Stimulated activated CD4-positive, alpha-beta T cell treated with anti-CD3 and anti-CD28 coated beads, Interleukin-4, amount 100 ng/mL, for 1 hour (primary cell): ENCODE data around the gene GATA2.
A peak's percentile ranks its signal among the peaks of the same experiment; 100 is the strongest.

Source experiments
- DNase-seq: peaks from one replicate; pipeline ENCODE4 v3.0.0-alpha.2; 2020

The GATA2 gene

GRCh38 chr3:128501431-128501830 lies 8.4 kb upstream of the GATA2 start:
- no peak for DNase-seq

- no peak for DNase-seq
These were observed 7.6 kb upstream of the GATA2 start for GRCh38 chr3:128500556-128500955.

DNA sequence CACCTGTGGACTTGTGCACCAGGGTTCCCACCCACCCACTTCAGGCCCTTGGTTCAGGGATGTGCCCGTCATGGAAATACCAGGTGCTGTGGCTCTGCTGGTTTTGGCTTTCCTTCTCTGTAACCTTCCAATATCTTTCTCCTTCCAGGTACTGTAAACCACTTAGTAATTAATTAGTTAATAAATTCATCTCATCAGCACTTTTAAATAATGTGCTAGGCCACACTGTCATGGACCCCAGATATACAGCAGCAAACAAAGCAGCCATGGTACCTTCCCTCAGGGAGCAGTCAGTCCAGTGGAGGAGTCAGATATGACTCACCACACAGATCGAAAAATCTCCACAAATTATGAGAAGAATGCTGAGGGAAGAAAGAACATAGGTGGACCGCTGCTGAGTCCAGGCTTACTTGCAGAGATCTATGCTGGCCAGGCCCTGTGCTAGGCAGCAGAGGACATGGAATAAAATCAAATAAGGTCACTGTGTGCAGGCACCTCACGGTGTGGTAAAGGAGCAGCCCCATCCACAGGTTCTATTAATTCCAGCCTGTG lies 6.8 kb upstream of the GATA2 start:
- no peak for DNase-seq

- no peak for DNase-seq
These were observed 6.0 kb upstream of the GATA2 start for GRCh38 chr3:128498901-128499530.

- DNase-seq: no peak
These were observed 5.2 kb upstream of the GATA2 start for GRCh38 chr3:128498127-128498626.

DNA sequence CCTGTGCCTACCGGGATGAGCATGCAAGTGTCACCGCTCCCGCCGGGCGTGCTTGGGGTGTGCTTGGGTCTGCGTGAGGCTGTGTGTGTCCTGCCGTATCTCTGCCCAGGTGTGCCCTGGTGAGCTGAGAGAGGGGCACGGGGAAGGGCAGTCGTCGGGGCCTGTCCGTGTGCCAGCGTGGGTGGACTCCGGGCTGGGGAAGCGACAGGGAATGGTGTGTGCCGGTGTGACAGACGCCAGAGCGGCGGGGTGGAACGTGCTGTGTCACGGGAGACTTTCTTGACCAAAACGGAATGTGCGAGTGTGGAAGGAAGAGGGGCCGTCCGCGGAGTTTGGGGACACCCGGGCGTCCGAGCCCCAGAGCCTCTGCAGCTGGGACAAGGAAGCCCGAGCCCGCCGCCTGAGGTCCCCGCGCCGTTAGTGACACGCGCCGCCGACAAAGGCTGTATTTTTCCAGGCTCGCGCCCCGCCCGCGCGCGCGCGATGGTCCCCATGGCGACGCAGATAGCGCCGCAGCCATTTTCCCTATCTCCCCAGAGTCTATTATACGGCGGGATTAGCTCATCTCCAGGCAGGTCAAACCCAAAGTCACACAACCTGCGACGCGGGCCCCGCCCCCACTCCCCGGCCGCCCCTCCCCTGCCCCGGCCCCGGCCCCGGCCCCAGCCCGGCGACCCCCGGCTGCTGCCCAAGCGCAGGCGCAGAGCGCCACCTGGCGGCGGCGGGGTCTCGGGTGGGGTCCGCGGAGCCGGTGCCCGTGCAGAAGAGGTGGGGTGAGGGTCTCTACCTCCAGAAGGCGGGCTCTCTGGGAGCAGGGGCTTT lies 4.5 kb upstream of the GATA2 start:
- DNase-seq: peak; percentile 73

- no peak for DNase-seq
These were observed 3.8 kb upstream of the GATA2 start for GRCh38 chr3:128496602-128497304.

DNA sequence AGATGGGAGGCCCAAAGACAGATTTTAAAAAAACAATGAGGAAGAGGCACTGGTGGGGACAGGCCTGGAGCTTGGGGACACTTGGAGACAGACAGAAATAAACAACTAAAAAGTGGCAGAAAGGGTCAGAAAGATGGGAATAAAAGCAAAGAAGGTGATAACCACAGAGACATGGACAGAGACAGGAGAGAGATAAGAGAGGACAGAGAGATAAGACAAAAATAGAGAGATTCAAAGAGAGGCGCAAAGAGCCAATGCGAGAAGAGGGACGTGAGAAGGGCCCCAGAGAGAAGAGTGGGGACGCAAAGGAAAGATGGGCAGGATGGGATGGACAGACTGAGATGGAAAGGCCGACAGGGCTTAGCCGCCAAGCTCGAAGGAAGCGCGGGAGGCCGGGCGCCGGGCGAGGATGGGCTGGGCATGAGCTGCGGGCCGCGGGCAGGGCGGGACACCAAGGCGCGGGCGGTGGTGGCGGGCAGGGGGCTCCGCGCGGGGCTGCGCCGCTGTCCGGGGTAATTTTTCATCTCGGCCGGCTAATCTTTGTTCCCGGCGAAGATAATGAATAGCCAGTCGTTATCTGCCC lies 3.1 kb upstream of the GATA2 start:
- no peak for DNase-seq

- no peak for DNase-seq
These were observed 2.5 kb upstream of the GATA2 start for GRCh38 chr3:128495435-128495970.

GRCh38 chr3:128494367-128494650 lies 1.3 kb upstream of the GATA2 start:
- DNase-seq: no peak

- DNase-seq: no peak
These were observed 767 bp upstream of the GATA2 start for GRCh38 chr3:128493570-128494366.

DNA sequence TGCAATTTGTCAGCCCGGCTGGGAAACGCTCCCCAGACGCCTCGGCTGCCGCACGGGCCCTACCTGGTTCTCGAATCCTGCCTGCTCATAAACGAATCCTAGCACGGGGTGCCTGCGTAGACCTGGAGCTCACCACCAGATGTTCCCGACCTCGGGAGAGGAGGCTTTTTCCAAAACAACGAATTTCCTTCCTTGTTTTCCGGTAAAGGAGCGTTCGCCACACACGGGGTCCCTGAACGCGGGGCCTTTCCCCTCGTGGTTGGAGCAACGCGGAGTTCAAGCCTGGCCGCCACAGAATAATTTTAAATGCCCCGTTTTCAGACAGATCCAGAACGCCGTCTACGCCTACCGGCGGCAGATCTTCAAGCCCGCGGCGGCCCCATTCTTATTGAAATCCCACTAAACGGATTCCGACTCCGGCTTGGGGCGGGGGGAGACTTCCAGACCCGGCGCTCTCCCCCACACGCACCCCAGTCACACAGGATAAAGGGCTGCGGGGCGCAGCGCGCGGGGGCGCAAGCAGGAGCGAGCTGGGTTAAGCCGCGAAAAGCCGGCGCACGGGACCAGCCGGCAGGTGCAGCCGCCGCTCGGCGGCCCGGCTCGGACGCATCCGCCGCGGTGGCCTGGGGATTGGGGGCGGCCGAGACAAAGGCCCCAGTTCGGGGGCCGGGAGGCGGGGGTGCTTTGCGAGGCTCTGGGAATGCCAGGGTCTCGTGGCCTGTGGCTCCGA lies 895 bp downstream of the GATA2 start:
- peak; percentile 32 for DNase-seq

GRCh38 chr3:128491691-128491940 lies 1.4 kb downstream of the GATA2 start:
- DNase-seq: no peak

DNA sequence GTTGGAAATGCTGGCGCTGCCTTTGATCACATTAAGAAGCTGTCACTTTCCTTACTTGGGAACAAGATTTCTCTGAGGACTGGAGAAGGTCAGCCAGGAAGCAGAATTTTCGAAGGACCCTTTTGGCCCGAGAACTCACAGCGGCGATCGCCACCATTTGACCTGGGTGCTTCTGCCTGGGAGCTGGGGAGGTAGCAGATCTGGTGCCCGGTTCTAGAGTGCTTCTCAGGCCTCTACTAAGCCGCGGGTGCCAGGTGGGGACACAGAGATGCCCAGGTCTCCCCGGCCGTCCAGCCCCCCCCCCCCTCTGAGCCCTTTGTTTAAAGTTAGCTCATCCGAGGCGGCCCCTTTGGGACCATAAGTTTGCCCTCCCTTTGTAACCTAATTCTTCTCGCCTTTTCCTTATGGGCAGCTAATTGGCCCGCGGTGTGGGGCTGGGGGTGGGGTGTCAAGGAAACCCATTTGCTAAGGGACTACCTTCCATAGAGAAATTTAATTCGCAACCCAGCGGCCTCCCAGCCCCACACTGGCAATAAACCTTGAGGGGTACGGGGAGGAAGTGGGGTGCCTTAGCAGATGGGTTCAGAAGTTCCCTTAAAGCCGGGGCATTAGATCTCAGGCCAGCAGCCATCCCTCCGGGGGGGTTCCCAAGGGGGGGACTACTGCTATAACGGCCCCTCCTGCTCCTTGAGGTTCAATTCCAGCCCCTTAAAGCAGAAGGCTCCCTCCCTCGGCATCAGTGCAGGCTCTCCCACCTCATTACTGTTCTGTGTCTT lies 1.9 kb downstream of the GATA2 start:
- no peak for DNase-seq

DNA sequence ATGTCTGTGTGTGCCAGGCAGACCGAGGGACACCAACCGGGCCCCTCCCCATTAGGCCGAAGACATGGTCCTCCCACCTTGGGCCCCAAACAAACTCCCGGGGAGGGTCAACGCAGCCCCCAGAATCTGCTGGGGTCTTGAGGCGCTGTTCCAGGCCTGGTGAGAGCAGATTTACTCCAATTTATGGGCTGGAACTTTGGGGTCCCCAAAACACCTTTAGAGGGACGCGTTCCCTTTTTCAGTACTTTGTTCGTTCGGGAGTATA lies 2.4 kb downstream of the GATA2 start:
- no peak for DNase-seq

DNA sequence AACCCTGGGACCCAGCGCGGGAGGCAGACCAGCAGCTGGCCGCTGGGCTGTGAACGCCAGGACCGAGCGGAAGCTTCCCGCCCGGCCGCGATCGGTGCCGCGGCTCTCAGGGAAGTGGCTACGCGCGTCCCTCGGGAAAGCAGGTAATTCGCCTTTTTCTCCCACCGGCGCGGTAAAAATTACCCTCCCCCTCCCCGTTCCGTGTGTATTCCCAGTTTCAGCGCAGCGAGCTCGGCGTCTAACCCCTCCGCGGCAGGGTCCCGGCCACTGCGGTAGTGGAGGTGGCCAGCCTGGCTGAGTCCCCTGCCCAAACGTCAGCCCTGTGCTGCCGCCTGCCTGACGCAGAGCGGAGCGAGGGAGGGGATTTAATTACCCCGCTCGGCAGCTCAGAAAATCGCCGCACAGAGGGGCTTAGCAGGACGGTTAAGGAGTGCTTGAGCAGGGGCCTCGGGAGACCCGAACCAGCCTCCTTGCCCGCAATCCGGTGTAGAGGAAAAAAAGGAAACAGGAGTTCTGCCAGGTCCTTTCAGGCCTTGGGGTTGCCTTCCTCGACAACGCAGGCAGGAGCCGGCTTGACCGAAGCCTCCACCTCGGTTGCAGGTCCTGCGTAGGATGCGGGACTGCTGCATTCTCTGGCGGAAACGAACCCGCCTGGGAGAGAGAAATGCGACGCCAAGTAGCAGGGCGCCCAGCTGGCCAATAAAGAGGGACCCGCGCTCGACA lies 2.9 kb downstream of the GATA2 start:
- no peak for DNase-seq

DNA sequence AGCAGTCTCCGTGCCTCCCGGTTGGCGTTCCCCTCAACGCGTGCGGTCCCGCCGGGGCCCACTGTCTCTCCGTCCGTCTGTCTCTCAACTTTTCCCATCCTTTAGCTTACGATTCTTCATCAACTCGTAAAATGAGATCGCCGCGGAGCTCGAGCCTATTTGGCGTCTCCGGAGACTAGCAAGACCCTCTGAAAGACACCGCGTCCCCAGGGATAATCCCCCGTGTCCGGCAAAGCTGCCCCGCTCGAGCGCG lies 3.4 kb downstream of the GATA2 start:
- no peak for DNase-seq

DNA sequence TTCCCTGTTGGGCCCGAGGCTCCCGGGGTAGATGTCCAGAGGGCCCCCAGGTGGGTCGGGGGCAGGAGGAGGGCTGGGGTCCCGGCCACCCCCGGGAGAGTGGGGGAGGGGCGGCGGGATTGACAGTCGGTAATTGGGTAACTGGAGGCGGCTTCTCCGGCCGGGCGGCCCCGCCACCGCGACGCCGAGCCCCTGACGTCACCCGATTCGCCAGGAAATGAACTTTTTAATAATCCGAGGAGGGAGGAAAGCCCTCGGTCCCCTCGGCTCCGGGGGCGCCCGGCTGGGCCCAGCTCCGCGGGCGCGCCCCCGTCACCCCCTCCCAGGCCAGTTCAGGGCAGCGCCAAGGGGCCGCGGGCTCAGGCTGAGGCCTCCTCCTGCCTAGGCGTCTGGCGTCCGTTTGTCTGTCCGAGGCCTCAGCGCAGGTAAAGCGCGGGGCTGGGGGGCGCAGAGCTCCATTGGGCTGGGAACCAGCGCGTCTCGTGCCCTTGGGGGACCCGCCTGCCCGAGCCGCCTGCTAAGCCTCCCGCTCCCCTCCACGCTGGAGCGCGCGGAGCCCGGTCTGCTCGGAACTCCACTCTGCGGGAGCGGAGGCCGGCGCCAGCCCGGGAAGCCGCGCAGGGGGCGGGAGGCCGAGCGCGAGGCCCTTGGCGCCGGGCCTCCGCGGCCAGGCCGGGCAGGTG lies 3.9 kb downstream of the GATA2 start:
- peak; percentile 39 for DNase-seq

DNA sequence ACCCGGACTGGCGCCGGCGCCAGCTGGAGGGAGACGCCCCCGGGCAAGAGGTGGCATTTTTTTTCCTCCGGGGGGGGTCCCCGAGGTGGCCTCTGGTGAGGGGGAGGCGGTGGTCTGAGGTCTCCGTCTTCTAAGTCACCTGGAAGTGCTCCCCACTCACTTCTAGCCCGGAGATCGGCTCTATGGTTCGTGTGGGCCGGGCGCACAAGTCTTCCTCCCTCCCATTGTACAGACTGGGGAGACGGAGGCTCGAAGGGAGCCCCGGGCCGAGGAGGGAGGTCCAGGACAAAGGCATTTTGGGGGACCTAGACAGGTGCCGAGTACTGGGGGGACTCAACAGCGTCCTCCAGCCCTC lies 4.4 kb downstream of the GATA2 start:
- DNase-seq: no peak
